Body of pancreas (tissue), 4 donors: Measurements from ENCODE around the gene SMPD2. TPM values are rescaled to one million over a fixed set of nuclear protein-coding genes. Genes with fewer than 3 reads are reported as not detected.

Experiments
- ATAC-seq: fragments of 150-250 bp; one replicate; pipeline ENCODE4 v1.9.1; 2016
- DNase-seq, 4 donors: peaks; one replicate each; pipeline ENCODE4 v3.0.0-alpha.2; 2019
- H3K27ac ChIP-seq, 4 donors: fragments of 200-600 bp; sonication (generic); 1 replicate in 3 of 4; 2 replicates in 1 of 4; pipeline versions ENCODE4 v1.5.1 to v1.6.1; 2016 to 2019; ENCODE audit warnings: mild to moderate bottlenecking in 1 of 4, mixed read lengths in 1 of 4, moderate library complexity in 1 of 4
- H3K27me3 ChIP-seq, 2 donors: fragments of 200-600 bp; sonication (generic); one replicate each; pipeline ENCODE4 v1.6.0; 2016; ENCODE audit warnings: mild to moderate bottlenecking in 1 of 2
- H3K36me3 ChIP-seq, 2 donors: fragments of 200-600 bp; sonication (generic); replicated peaks in 1 of 2; 2 replicates each; pipeline ENCODE4 v1.5.1; 2016; ENCODE audit warnings: low read depth in 2 of 2; ENCODE audit not compliant: insufficient read depth in 1 of 2
- H3K4me1 ChIP-seq: fragments of 200-600 bp; sonication (generic); one replicate; pipeline ENCODE4 v1.6.0; 2016
- H3K4me3 ChIP-seq, 2 donors: fragments of 200-600 bp; sonication (generic); 1 replicate in 1 of 2; 2 replicates in 1 of 2; pipeline ENCODE4 v1.5.1; 2016 to 2019
- H3K9me3 ChIP-seq, 3 donors: fragments of 200-600 bp; sonication (generic); 1 replicate in 2 of 3; 2 replicates in 1 of 3; pipeline ENCODE4 v1.5.1; 2016
- CTCF ChIP-seq, 7 experiments: fragments of 450-650 bp in 4 of 7; fragments of 200-600 bp in 3 of 7; sonication (generic) in 3 of 7; IDR thresholded peaks; one replicate each; pipeline ENCODE4 v1.5.1; 2016 to 2019; ENCODE audit warnings: antibody characterized with exemption in 7 of 7
- POLR2A ChIP-seq, 3 donors: fragments of 450-650 bp; IDR thresholded peaks; one replicate each; pipeline ENCODE4 v1.6.1; 2016; ENCODE audit warnings: antibody characterized with exemption in 3 of 3, mild to moderate bottlenecking in 2 of 3
- WGBS, 2 donors: methylation state at CpG; one replicate each; pipeline ENCODE4 v1.1.5; 2017; 5-methylcytosine and 5-hydroxymethylcytosine counted together
- intact Hi-C: fragments of 100-400 bp; cut with DNase I; formaldehyde crosslinking; loops from one replicate; pipeline ENCODE4 v1.15.1; 2023
- total RNA-seq, 2 donors: library from RNA; depleted of rRNA; stranded (reverse); fragments of >200 nt; gene quantifications; one replicate each; pipeline ENCODE4 v1.1.0, GENCODE V29; 2016

Gene SMPD2
- total RNA-seq, 2 donors from 2014 or later = 8.0 to 13.8 TPM

- Histone ChIP-seq H3K4me1 (no peaks in the 10 kb centered on the region), H3K36me3 (no peaks in the 10 kb centered on the region), H3K4me3 (no peak overlapping the region), H3K9me3 (no peaks in the 10 kb centered on the region), H3K27me3 (no peaks in the 10 kb centered on the region), H3K27ac (no peak overlapping the region)
- intact Hi-C loops = no loop called here
- TF ChIP-seq POLR2A (IDR thresholded peaks at IDR 0.05) (no peak), CTCF (IDR thresholded peaks at IDR 0.05) (peak in 5 of 7 experiments; percentile 8 to 52 (median 45))
- WGBS, 2 donors = 65 to 82% methylated on average over 4 of the region's 4 CpGs
- DNase-seq = no peak
- peak; percentile 48 for ATAC-seq
These were observed 43.5 kb upstream of the SMPD2 start for GRCh38 chr6:109397020-109397419.

- no peak for TF ChIP-seq POLR2A (IDR thresholded peaks at IDR 0.05)
- no peak for TF ChIP-seq CTCF (IDR thresholded peaks at IDR 0.05)
- no peaks in the 10 kb centered on the region for H3K4me1 ChIP-seq
- no peaks in the 10 kb centered on the region for H3K27me3 ChIP-seq
- ATAC-seq (no peak), DNase-seq (no peak)
- no peaks in the 10 kb centered on the region for H3K36me3 ChIP-seq
- H3K4me3 ChIP-seq = no peak overlapping the region
- no peaks in the 10 kb centered on the region for H3K9me3 ChIP-seq
- 86 to 90% methylated on average over 4 of the region's 4 CpGs for WGBS, 2 donors
- intact Hi-C loops = no loop called here
- no peak overlapping the region for H3K27ac ChIP-seq
These were observed 34.3 kb upstream of the SMPD2 start for GRCh38 chr6:109406196-109406595.

- Histone ChIP-seq H3K9me3 (no peaks in the 10 kb centered on the region), H3K27me3 (no peaks in the 10 kb centered on the region), H3K4me1 (no peaks in the 10 kb centered on the region), H3K4me3 (no peak overlapping the region), H3K27ac (no peak overlapping the region), H3K36me3 (no peaks in the 10 kb centered on the region)
- DNase-seq (no peak), ATAC-seq (no peak)
- intact Hi-C loops = no loop called here
- no peak for TF ChIP-seq POLR2A (IDR thresholded peaks at IDR 0.05)
- TF ChIP-seq CTCF (IDR thresholded peaks at IDR 0.05) = no peak
- WGBS, 2 donors = 91 to 100% methylated on average over 2 of the region's 2 CpGs
These were observed 29.5 kb upstream of the SMPD2 start for GRCh38 chr6:109411034-109411433.

- WGBS, 2 donors = 61 to 65% methylated on average over 4 of the region's 4 CpGs
- H3K4me1 ChIP-seq = no peaks in the 10 kb centered on the region
- no peak overlapping the region for H3K4me3 ChIP-seq
- no peaks in the 10 kb centered on the region for H3K27me3 ChIP-seq
- no peak for DNase-seq
- no peak overlapping the region for H3K27ac ChIP-seq
- H3K36me3 ChIP-seq = no peaks in the 10 kb centered on the region
- no peaks in the 10 kb centered on the region for H3K9me3 ChIP-seq
- no peak for ATAC-seq
- intact Hi-C loops = no loop called here
- TF ChIP-seq CTCF (IDR thresholded peaks at IDR 0.05) = no peak
- no peak for TF ChIP-seq POLR2A (IDR thresholded peaks at IDR 0.05)
These were observed 22.9 kb upstream of the SMPD2 start for GRCh38 chr6:109417646-109418045.

- H3K4me1 ChIP-seq = peaks cover 8% of the 10 kb centered on the region
- TF ChIP-seq POLR2A (IDR thresholded peaks at IDR 0.05) (no peak), CTCF (IDR thresholded peaks at IDR 0.05) (no peak)
- no peaks in the 10 kb centered on the region for H3K27me3 ChIP-seq
- 35 to 37% methylated on average over 1 of the region's 1 CpG for WGBS, 2 donors
- intact Hi-C loops = no loop called here
- H3K9me3 ChIP-seq = no peaks in the 10 kb centered on the region
- no peaks in the 10 kb centered on the region for H3K36me3 ChIP-seq
- DNase-seq (no peak), ATAC-seq (no peak)
- H3K4me3 ChIP-seq = no peak overlapping the region
- H3K27ac ChIP-seq = no peak overlapping the region
These were observed 19.8 kb upstream of the SMPD2 start for GRCh38 chr6:109420751-109421150.
